HEK293T (cell line): ENCODE measurements around the gene SLC18A3.

Experiments
- ARNT ChIP-seq: fragments of 450-650 bp; IDR thresholded peaks from 2 replicates; pipeline ENCODE4 v1.6.1; 2017; ENCODE audit warnings: mild to moderate bottlenecking
- BHLHE40 ChIP-seq: fragments of 450-650 bp; IDR thresholded peaks from 2 replicates; pipeline ENCODE4 v1.6.1; 2016; ENCODE audit warnings: mild to moderate bottlenecking, moderate library complexity, borderline replicate concordance
- ELF4 ChIP-seq: fragments of 450-650 bp; IDR thresholded peaks from 2 replicates; pipeline ENCODE4 v1.6.1; 2017; ENCODE audit warnings: antibody characterized with exemption
- FOXK2 ChIP-seq: fragments of 450-650 bp; IDR thresholded peaks from 2 replicates; pipeline ENCODE4 v1.6.1; 2016; ENCODE audit warnings: mild to moderate bottlenecking
- FOXM1 ChIP-seq: fragments of 450-650 bp; IDR thresholded peaks from 2 replicates; pipeline ENCODE4 v1.6.1; 2017; ENCODE audit warnings: mild to moderate bottlenecking, borderline replicate concordance
- L3MBTL2 ChIP-seq: fragments of 450-650 bp; conservative IDR thresholded peaks from 2 replicates; pipeline ENCODE4 v1.6.1; 2016; ENCODE audit warnings: mild to moderate bottlenecking
- LEF1 ChIP-seq: fragments of 450-650 bp; IDR thresholded peaks from 2 replicates; pipeline ENCODE4 v1.6.1; 2017; ENCODE audit warnings: mild to moderate bottlenecking, borderline replicate concordance
- NFRKB ChIP-seq: fragments of 450-650 bp; IDR thresholded peaks from 2 replicates; pipeline ENCODE4 v1.6.1; 2016; ENCODE audit warnings: mild to moderate bottlenecking, moderate library complexity
- SP1 ChIP-seq: fragments of 450-650 bp; IDR thresholded peaks from 2 replicates; pipeline ENCODE4 v1.6.1; 2017
- SUZ12 ChIP-seq: fragments of 450-650 bp; IDR thresholded peaks from 2 replicates; pipeline ENCODE4 v1.6.1; 2016; ENCODE audit warnings: mild to moderate bottlenecking
- TARDBP ChIP-seq: fragments of 450-650 bp; IDR thresholded peaks from 2 replicates; pipeline ENCODE4 v1.6.1; 2016
- ZNF384 ChIP-seq: fragments of 450-650 bp; IDR thresholded peaks from 2 replicates; pipeline ENCODE4 v1.6.1; 2016

GRCh38 chr10:49611166-49611815 lies 1.2 kb downstream of the SLC18A3 start:
- no peak for TF ChIP-seq LEF1
- TF ChIP-seq BHLHE40 = no peak
- no peak for TF ChIP-seq ELF4
- no peak for TF ChIP-seq ARNT
- TF ChIP-seq SUZ12 = no peak
- no peak for TF ChIP-seq TARDBP
- no peak for TF ChIP-seq FOXM1
- no peak for TF ChIP-seq ZNF384
- no peak for TF ChIP-seq SP1
- TF ChIP-seq NFRKB = no peak
- no peak for TF ChIP-seq FOXK2
- TF ChIP-seq L3MBTL2 = no peak
